Coronary artery (tissue), 2 donors: Measurements from ENCODE around the gene DPP10.

ENCODE experiments used
- DNase-seq: peaks from one replicate; pipeline ENCODE4 v3.0.0-alpha.2; 2017; ENCODE audit warnings: low spot score
- H3K27ac ChIP-seq, 2 donors: fragments of 200-600 bp; sonication (generic); one replicate each; pipeline ENCODE4 v1.5.1; 2016 to 2019
- H3K4me3 ChIP-seq: fragments of 200-600 bp; sonication (generic); 2 replicates; pipeline ENCODE4 v1.5.1; 2016; ENCODE audit warnings: mild to moderate bottlenecking, moderate library complexity
- CTCF ChIP-seq: fragments of 200-600 bp; sonication (generic); IDR thresholded peaks from one replicate; pipeline ENCODE4 v1.5.1; 2019; ENCODE audit warnings: antibody characterized with exemption

DPP10 gene

GRCh38 chr2:115574667-115575066, 1132.2 kb downstream of the DPP10 start:
- no peak for DNase-seq
- TF ChIP-seq CTCF, result no peak
- Histone ChIP-seq H3K4me3 (no peak overlapping the region), H3K27ac (no peak overlapping the region)

- no peak for DNase-seq
- H3K4me3 ChIP-seq, result no peak overlapping the region
- no peak overlapping the region for H3K27ac ChIP-seq
- no peak for TF ChIP-seq CTCF
Observed at GRCh38 chr2:115580784-115581183, 1138.3 kb downstream of the DPP10 start.

GRCh38 chr2:115584507-115584906, 1142.1 kb downstream of the DPP10 start:
- TF ChIP-seq CTCF, result no peak
- Histone ChIP-seq H3K27ac (no peak overlapping the region), H3K4me3 (no peak overlapping the region)
- DNase-seq, result no peak

GRCh38 chr2:115596659-115597375, 1154.4 kb downstream of the DPP10 start:
- Histone ChIP-seq H3K27ac (no peak overlapping the region), H3K4me3 (no peak overlapping the region)
- no peak for DNase-seq
- TF ChIP-seq CTCF, result no peak

GRCh38 chr2:115603285-115603684, 1160.8 kb downstream of the DPP10 start:
- DNase-seq, result no peak
- no peak for TF ChIP-seq CTCF
- no peak overlapping the region for H3K4me3 ChIP-seq
- no peak overlapping the region for H3K27ac ChIP-seq

- no peak for DNase-seq
- Histone ChIP-seq H3K27ac (no peak overlapping the region), H3K4me3 (no peak overlapping the region)
- no peak for TF ChIP-seq CTCF
Observed at GRCh38 chr2:115606350-115606749, 1163.9 kb downstream of the DPP10 start.

GRCh38 chr2:115609978-115610377, 1167.5 kb downstream of the DPP10 start:
- no peak for TF ChIP-seq CTCF
- H3K4me3 ChIP-seq, result no peak overlapping the region
- DNase-seq, result no peak
- H3K27ac ChIP-seq, result no peak overlapping the region
